Measurements from ENCODE around the gene RBM20. TPM values are rescaled to one million over a fixed set of nuclear protein-coding genes. Genes with fewer than 3 reads are reported as not detected.

Gene RBM20
- total and polyA plus RNA-seq, 10 of the 15 experiments (the other 5 are each of a cell fraction or from before 2014, with no cell fraction given) = 0.04 to 0.26 (median 0.15) TPM

DNA sequence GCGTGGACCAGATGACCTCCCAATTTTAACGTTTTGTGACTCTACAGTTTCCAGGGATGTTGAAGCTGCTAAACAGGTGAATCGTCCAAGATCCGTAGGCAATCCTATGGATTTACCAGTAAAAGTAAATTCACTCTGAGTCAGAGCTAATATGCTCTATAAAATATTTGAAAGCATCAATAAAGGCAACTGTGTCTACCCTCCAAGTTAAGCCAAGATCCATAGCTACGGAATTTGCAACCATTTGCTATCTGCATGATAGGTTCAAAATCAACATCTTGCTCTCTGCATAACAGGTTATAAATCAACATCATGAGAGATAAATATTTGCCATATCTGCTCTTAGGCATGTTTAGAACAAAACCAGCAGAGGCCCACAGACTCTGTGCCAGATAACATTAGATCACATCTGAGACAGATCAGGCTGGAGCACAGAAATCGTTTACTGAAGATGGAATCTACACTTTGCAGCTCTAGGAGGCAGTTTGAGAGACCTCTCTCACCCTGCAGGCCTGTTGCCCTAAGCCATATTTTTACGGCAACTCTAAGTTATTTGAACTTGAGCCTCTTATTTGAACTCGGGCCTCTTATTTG is 146.9 kb downstream of the RBM20 start:
- intact Hi-C loops (cut with micrococcal nuclease; ENCODE audit: unreplicated experiment) = no loop called here
- Histone ChIP-seq H3K4me1 (ENCODE audit: control insufficient read depth, insufficient read depth, low read length) (peaks cover 4% of the 10 kb centered on the region; the same call in 1 of the 2 replicates), H3K9ac (ENCODE audit: control insufficient read depth, insufficient read depth, low read length) (no peak overlapping the region), H3K27ac (ENCODE audit: control insufficient read depth, insufficient read depth) (no peak overlapping the region), H3K27me3 (replicated peaks in 1 of 2; ENCODE audit: control insufficient read depth in 2 of 2, insufficient read depth in 2 of 2, low read length in 1 of 2) (no peaks in the 10 kb centered on the region), H3K4me2 (ENCODE audit: control insufficient read depth, insufficient read depth) (no peak overlapping the region), H3K4me3 (no peak overlapping the region), H3K79me2 (ENCODE audit: control insufficient read depth, insufficient read depth, low read length) (no peaks in the 10 kb centered on the region), H4K20me1 (ENCODE audit: control insufficient read depth, insufficient read depth) (no peaks in the 10 kb centered on the region), H3K9me3 (replicated peaks; ENCODE audit: control insufficient read depth, insufficient read depth, low read length) (no peaks in the 10 kb centered on the region), H2AFZ (ENCODE audit: control insufficient read depth, low read depth, low read length) (no peak overlapping the region), H3K36me3 (ENCODE audit: control insufficient read depth in 2 of 2, insufficient read depth in 2 of 2, low read length in 1 of 2) (no peaks in the 10 kb centered on the region)
- WGBS (ENCODE audit: insufficient coverage, insufficient replicate concordance, low lambda C conversion rate, missing lambda C conversion rate) = 76% methylated on average over 8 of the region's 8 CpGs
- in situ Hi-C loops (cut with MboI) = no loop called here
- BruUV-seq (replicated peaks) = no TSS peak
- DNase-seq (ENCODE audit: low read depth, low spot score) = no peak
- no peak for FAIRE-seq
- ChIA-PET RAD21 (ENCODE audit: unreplicated experiment) (interaction anchor here (0.8 to 6.4 kb wide), 5 partner anchors 12 to 106 kb away, joined by 3 to 68 read pairs (median 5); no protein-coding TSS in a partner anchor), POLR2A (interaction anchor here (2.6 to 3.8 kb wide), 2 partner anchors 11 to 17 kb away, joined by 8 to 15 read pairs; no protein-coding TSS in a partner anchor), SMC1A (ENCODE audit: uncharacterized antibody, unreplicated experiment) (interaction anchor here (1.0 to 20.6 kb wide), 11 partner anchors 8 to 176 kb away, joined by 3 to 327 read pairs (median 4); no protein-coding TSS in a partner anchor), CTCF (interaction anchor here (1.0 to 7.0 kb wide), 9 partner anchors 8 to 180 kb away, joined by 3 to 48 read pairs (median 4); no protein-coding TSS in a partner anchor)
- no peak for ATAC-seq
- TF ChIP-seq SUZ12 (IDR thresholded peaks at IDR 0.05; ENCODE audit: unreplicated experiment) = no peak
- TF ChIP-seq, protein P1, sequence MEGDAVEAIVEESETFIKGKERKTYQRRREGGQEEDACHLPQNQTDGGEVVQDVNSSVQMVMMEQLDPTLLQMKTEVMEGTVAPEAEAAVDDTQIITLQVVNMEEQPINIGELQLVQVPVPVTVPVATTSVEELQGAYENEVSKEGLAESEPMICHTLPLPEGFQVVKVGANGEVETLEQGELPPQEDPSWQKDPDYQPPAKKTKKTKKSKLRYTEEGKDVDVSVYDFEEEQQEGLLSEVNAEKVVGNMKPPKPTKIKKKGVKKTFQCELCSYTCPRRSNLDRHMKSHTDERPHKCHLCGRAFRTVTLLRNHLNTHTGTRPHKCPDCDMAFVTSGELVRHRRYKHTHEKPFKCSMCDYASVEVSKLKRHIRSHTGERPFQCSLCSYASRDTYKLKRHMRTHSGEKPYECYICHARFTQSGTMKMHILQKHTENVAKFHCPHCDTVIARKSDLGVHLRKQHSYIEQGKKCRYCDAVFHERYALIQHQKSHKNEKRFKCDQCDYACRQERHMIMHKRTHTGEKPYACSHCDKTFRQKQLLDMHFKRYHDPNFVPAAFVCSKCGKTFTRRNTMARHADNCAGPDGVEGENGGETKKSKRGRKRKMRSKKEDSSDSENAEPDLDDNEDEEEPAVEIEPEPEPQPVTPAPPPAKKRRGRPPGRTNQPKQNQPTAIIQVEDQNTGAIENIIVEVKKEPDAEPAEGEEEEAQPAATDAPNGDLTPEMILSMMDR (IDR thresholded peaks at IDR 0.05 in 2 of 3, conservative IDR thresholded peaks at IDR 0.05 in 1 of 3; ENCODE audit: control insufficient read depth in 2 of 3, extremely low read depth in 1 of 3, insufficient read depth in 1 of 3, low read depth in 3 of 3, low read length in 3 of 3) = no peak
- TF ChIP-seq PML (IDR thresholded peaks at IDR 0.05; ENCODE audit: low read length) = no peak
- TF ChIP-seq ZNF274 (IDR thresholded peaks at IDR 0.05; ENCODE audit: insufficient read depth, insufficient read length) = no peak
- no peak for TF ChIP-seq NFIC (IDR thresholded peaks at IDR 0.05; ENCODE audit: low read depth, low read length)
- no peak for TF ChIP-seq DPF2 (IDR thresholded peaks at IDR 0.05)
- no peak for TF ChIP-seq EGR1 (IDR thresholded peaks at IDR 0.05; ENCODE audit: borderline replicate concordance in 1 of 2, low read depth in 2 of 2, low read length in 2 of 2)
- no peak for TF ChIP-seq POLR2A (IDR thresholded peaks at IDR 0.05; ENCODE audit: low read depth, low read length)
- TF ChIP-seq TCF12 (IDR thresholded peaks at IDR 0.05; ENCODE audit: low read depth, low read length) = no peak
- TF ChIP-seq NFXL1 (IDR thresholded peaks at IDR 0.05; ENCODE audit: borderline replicate concordance) = no peak
- TF ChIP-seq STAT1 (conservative IDR thresholded peaks at IDR 0.05) = no peak

All from GM12878 (cell line).